ENCODE measurements around the gene ING5.

The ING5 gene

DNA sequence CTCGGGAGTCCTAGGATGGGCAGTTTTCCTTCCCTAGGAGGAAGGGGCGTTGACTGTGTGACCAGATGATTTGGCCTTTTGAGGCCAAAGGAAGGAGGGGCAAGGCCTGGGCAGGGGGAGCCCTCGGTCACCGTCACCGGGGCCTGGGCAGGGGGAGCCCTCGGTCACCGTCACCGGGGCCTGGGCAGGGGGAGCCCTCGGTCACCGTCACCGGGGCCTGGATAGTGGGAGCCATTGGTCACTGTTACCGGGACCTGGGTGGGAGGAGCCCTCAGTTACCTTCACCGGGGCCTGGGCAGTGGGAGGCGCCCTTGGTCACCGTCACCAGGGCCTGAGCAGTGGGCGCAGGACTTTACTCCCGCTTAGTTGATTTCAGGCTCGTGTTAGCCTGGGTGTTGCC lies 49.9 kb downstream of the ING5 start:
- H3K4me3 ChIP-seq (ENCODE audit: low read depth, low read length): no peak overlapping the region
- DNase-seq (ENCODE audit: low read depth): no peak
- TF ChIP-seq, protein P1, sequence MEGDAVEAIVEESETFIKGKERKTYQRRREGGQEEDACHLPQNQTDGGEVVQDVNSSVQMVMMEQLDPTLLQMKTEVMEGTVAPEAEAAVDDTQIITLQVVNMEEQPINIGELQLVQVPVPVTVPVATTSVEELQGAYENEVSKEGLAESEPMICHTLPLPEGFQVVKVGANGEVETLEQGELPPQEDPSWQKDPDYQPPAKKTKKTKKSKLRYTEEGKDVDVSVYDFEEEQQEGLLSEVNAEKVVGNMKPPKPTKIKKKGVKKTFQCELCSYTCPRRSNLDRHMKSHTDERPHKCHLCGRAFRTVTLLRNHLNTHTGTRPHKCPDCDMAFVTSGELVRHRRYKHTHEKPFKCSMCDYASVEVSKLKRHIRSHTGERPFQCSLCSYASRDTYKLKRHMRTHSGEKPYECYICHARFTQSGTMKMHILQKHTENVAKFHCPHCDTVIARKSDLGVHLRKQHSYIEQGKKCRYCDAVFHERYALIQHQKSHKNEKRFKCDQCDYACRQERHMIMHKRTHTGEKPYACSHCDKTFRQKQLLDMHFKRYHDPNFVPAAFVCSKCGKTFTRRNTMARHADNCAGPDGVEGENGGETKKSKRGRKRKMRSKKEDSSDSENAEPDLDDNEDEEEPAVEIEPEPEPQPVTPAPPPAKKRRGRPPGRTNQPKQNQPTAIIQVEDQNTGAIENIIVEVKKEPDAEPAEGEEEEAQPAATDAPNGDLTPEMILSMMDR (IDR thresholded peaks at IDR 0.05; ENCODE audit: control insufficient read depth, extremely low read depth, insufficient read depth): no peak

DNA sequence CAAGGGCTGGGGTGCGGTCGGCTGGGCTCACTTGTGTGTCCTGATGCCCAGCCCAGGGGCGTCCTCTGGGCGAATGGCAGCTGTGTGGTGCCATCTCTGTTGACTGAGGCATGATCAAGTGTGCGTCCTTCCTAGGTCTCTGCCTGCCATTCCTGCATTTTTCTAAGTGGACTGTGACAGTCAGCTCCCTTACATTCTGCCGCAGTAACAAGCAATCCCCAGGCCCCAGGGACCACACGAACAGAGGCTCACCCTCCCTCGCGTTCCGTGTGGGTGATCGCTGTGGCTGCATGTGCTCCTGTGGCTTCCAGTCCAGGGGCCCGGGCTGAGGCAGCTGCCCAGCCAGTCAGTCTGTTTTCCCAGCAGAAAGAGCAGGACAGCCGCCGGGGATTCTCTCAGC lies 50.4 kb downstream of the ING5 start:
- no peak for DNase-seq (ENCODE audit: low read depth)
- TF ChIP-seq, protein P1 (IDR thresholded peaks at IDR 0.05; ENCODE audit: control insufficient read depth, extremely low read depth, insufficient read depth): no peak
- H3K4me3 ChIP-seq (ENCODE audit: low read depth, low read length): no peak overlapping the region

DNA sequence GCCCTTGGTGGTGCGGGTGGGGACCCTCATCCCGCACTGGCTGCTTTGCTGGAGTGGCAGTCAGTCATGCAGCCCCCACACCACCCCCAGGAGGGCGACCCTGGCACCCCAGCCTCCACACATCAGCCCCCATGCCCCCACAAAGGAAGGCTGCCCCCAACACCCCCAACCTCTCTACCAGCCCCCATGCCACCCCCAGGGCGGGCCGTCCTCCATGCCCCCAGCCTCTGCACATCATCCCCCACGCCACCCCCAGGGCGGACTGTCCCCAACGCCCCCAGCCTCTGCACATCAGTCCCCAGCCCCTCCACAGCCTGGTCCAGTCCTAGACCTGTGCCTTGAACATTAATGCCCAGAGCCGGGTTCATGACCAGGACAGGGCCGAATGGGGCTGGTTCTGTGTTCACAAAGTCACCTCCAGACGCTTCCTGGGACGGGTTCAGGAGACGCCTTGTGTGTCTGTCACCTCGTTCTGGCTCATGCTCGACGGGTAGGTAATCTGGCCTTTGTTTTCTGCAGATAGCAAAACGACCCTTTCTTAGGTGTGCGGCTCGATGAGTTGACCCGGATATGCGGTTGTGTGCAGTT lies 50.9 kb downstream of the ING5 start:
- no peak overlapping the region for H3K4me3 ChIP-seq (ENCODE audit: low read depth, low read length)
- no peak for DNase-seq (ENCODE audit: low read depth)
- TF ChIP-seq, protein P1 (IDR thresholded peaks at IDR 0.05; ENCODE audit: control insufficient read depth, extremely low read depth, insufficient read depth): no peak

DNA sequence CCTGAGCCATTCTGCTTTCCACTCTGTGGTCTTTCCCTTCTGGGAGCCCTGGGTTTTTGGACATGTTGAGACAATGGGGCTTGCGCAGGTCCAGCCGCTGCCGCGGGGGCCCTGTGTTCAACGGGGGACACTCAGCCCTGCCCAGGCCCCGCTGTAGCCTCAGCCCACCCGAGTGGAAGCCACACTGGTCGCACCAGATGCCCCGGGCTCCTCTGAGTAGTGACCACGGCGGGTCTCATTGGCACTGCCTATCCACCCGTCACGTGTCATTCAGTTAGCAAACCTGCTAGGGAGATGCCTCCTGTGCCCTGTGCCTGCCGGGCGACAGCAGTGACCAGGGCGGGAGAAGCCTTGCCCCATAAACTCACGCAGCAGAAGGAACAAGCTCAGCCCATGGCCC lies 51.7 kb downstream of the ING5 start:
- no peak for DNase-seq (ENCODE audit: low read depth)
- TF ChIP-seq, protein P1 (IDR thresholded peaks at IDR 0.05; ENCODE audit: control insufficient read depth, extremely low read depth, insufficient read depth): no peak
- H3K4me3 ChIP-seq (ENCODE audit: low read depth, low read length): no peak overlapping the region

DNA sequence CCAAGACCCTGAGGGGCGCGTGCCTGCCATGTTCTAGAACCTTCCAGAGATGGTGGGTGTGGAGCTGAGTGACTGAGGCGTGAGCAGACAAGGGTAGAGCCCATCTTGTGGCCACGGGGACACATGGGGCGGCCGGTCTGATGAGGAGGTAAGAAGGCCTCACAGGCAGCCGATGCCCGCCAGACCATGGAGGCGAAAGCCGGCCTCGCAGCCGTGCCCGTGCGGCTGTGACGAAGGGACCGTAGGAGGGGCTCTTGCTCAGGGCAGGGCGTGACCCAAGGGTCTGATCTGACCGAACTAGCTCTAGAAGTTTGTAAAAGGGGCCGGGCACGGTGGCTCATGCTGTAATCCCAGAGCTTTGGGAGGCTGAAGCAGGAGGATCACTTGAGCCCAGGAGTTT lies 52.2 kb downstream of the ING5 start:
- TF ChIP-seq, protein P1 (IDR thresholded peaks at IDR 0.05; ENCODE audit: control insufficient read depth, extremely low read depth, insufficient read depth): no peak
- H3K4me3 ChIP-seq (ENCODE audit: low read depth, low read length): no peak overlapping the region
- DNase-seq (ENCODE audit: low read depth): no peak

DNA sequence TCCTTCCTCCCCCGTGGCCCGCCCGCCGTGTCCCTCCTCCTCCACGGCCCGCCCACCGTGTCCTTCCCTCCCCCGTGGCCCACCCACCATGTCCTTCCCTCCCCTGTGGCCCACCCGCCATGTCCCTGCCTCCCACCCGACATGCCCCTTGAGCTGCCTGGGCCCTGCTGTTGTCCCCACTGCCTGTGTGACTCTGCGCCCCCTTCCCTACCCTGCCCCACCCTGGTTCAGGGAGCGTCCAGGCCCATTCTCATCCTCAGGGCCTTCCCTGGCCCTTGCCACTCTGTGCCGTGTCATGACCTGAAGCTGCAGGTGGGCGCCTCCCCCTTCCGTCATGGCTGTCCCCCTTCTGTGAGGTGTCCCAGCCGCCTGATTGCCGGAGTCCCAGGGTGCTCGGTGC lies 53.3 kb downstream of the ING5 start:
- no peak for DNase-seq (ENCODE audit: low read depth)
- H3K4me3 ChIP-seq (ENCODE audit: low read depth, low read length): no peak overlapping the region
- TF ChIP-seq, protein P1 (IDR thresholded peaks at IDR 0.05; ENCODE audit: control insufficient read depth, extremely low read depth, insufficient read depth): no peak

DNA sequence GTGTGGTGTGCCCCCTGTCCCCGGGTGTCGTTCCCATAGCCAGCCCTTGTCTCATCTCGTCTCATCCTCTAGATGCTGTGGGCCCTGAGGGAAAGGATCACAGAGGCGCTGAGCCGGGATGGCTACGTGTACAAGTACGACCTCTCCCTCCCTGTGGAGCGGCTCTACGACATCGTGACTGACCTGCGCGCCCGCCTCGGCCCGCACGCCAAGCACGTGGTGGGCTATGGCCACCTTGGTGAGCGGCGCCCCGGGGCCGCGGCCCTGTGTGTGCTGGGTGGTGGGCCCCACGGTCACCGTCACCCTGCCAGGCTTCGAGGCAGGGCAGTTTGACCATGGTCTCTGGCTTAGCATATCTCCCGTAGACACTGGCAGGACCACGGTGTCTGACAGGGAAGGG lies 53.9 kb downstream of the ING5 start:
- no peak overlapping the region for H3K4me3 ChIP-seq (ENCODE audit: low read depth, low read length)
- TF ChIP-seq, protein P1 (IDR thresholded peaks at IDR 0.05; ENCODE audit: control insufficient read depth, extremely low read depth, insufficient read depth): no peak
- no peak for DNase-seq (ENCODE audit: low read depth)
